T-cell (primary cell): ENCODE measurements around the gene MYBPC2. TPM values are rescaled to one million over a fixed set of nuclear protein-coding genes. Genes with fewer than 3 reads are reported as not detected.

ENCODE experiments used
- ATAC-seq, 4 experiments: fragments of 200-7000 bp in 3 of 4; fragments of 150-1000 bp in 1 of 4; cut with Tn5 transposase; replicated peaks in 1 of 4; 1 replicate in 3 of 4; 2 replicates in 1 of 4; pipeline ENCODE4 v1.10.0; 2021; ENCODE audit warnings: moderate library complexity in 3 of 4, mild to moderate bottlenecking in 2 of 4, moderate number of reproducible peaks in 1 of 4
- CTCF ChIA-PET, 2 donors: fragments of 300-600 bp; sonication (Branson Sonifier 250); formaldehyde crosslinking; loops; one replicate each; lab custom pipeline; 2022; ENCODE audit warnings: antibody characterized with exemption in 2 of 2; lab: Charles Lee
- POLR2A ChIA-PET, 2 donors: fragments of 300-600 bp; sonication (Branson Sonifier 250); formaldehyde crosslinking; loops; one replicate each; lab custom pipeline; 2022; ENCODE audit warnings: antibody characterized with exemption in 2 of 2; lab: Charles Lee
- DNase-seq, 35 experiments: peaks; one replicate each; pipeline versions ENCODE4 v3.0.0 to v3.0.0-alpha.2; 2013 to 2023
- H3K27ac ChIP-seq: one replicate; pipeline ENCODE4 v1.5.1; 2013; ENCODE audit warnings: low read length
- H3K27me3 ChIP-seq, 2 experiments: replicated peaks in 1 of 2; 1 replicate in 1 of 2; 2 replicates in 1 of 2; pipeline versions ENCODE4 v1.6.1 to v1.7.0; 2013; ENCODE audit warnings: low read length in 1 of 2, mixed read lengths in 1 of 2; ENCODE audit not compliant: control insufficient read depth in 2 of 2, insufficient read depth in 2 of 2; ENCODE audit errors: extremely low read depth in 1 of 2
- H3K36me3 ChIP-seq, 2 donors: 1 replicate in 1 of 2; 2 replicates in 1 of 2; pipeline versions ENCODE4 v1.6.1 to v1.7.0; 2013; ENCODE audit warnings: low read length in 1 of 2; ENCODE audit not compliant: control insufficient read depth in 2 of 2, insufficient read depth in 1 of 2; ENCODE audit errors: extremely low read depth in 1 of 2
- H3K4me1 ChIP-seq, 2 experiments: 1 replicate in 1 of 2; 2 replicates in 1 of 2; pipeline versions ENCODE4 v1.6.1 to v1.7.0; 2013; ENCODE audit warnings: low read length in 2 of 2, mixed read lengths in 1 of 2; ENCODE audit not compliant: insufficient read depth in 2 of 2, control insufficient read depth in 1 of 2; ENCODE audit errors: extremely low read depth in 1 of 2
- H3K4me3 ChIP-seq, 2 donors: 1 replicate in 1 of 2; 2 replicates in 1 of 2; pipeline versions ENCODE4 v1.5.1 to v1.7.0; 2013; ENCODE audit warnings: mild to moderate bottlenecking in 2 of 2, low read length in 1 of 2, moderate library complexity in 1 of 2; ENCODE audit not compliant: control insufficient read depth in 1 of 2; ENCODE audit errors: extremely low read depth in 1 of 2
- H3K9me3 ChIP-seq: 2 replicates; pipeline ENCODE4 v1.7.0; 2013
- H3K27ac Mint-ChIP-seq, 2 donors: one replicate each; pipeline ENCODE4 v1.8.0; 2020 to 2021; ENCODE audit warnings: mild to moderate bottlenecking in 2 of 2, mixed read lengths in 2 of 2
- H3K27me3 Mint-ChIP-seq, 2 donors: one replicate each; pipeline ENCODE4 v1.8.0; 2021 to 2022; ENCODE audit warnings: mixed read lengths in 2 of 2
- H3K36me3 Mint-ChIP-seq: one replicate; pipeline ENCODE4 v1.8.0; 2021; ENCODE audit warnings: mixed read lengths
- H3K4me1 Mint-ChIP-seq, 3 donors: one replicate each; pipeline ENCODE4 v1.8.0; 2020 to 2022; ENCODE audit warnings: mixed read lengths in 3 of 3, mild to moderate bottlenecking in 1 of 3
- H3K4me3 Mint-ChIP-seq, 3 donors: one replicate each; pipeline ENCODE4 v1.8.0; 2020 to 2022; ENCODE audit warnings: mild to moderate bottlenecking in 3 of 3, mixed read lengths in 3 of 3, moderate library complexity in 3 of 3
- H3K9me3 Mint-ChIP-seq, 3 donors: one replicate each; pipeline ENCODE4 v1.8.0; 2020 to 2022; ENCODE audit warnings: mixed read lengths in 3 of 3
- whole genome bisulfite sequencing: methylation state at CpG from one replicate; pipeline ENCODE4 v1.1.5; 2013; ENCODE audit warnings: missing lambda C conversion rate; ENCODE audit not compliant: insufficient coverage; 5-methylcytosine and 5-hydroxymethylcytosine counted together
- total RNA-seq, 35 experiments: library from RNA in 6 of 35; stranded (reverse) in 6 of 35; fragments of 120-200 nt in 1 of 35; gene quantifications; one replicate each; pipeline versions ENCODE4 v1.2.1 to v1.2.4 and lab custom pipeline; 2013 to 2026

Gene MYBPC2
- total RNA-seq, 5 donors from 2014 or later (not counting 1 experiment from before 2014, with no cell fraction given), result 0.28 to 0.38 TPM; not detected in 3

DNA sequence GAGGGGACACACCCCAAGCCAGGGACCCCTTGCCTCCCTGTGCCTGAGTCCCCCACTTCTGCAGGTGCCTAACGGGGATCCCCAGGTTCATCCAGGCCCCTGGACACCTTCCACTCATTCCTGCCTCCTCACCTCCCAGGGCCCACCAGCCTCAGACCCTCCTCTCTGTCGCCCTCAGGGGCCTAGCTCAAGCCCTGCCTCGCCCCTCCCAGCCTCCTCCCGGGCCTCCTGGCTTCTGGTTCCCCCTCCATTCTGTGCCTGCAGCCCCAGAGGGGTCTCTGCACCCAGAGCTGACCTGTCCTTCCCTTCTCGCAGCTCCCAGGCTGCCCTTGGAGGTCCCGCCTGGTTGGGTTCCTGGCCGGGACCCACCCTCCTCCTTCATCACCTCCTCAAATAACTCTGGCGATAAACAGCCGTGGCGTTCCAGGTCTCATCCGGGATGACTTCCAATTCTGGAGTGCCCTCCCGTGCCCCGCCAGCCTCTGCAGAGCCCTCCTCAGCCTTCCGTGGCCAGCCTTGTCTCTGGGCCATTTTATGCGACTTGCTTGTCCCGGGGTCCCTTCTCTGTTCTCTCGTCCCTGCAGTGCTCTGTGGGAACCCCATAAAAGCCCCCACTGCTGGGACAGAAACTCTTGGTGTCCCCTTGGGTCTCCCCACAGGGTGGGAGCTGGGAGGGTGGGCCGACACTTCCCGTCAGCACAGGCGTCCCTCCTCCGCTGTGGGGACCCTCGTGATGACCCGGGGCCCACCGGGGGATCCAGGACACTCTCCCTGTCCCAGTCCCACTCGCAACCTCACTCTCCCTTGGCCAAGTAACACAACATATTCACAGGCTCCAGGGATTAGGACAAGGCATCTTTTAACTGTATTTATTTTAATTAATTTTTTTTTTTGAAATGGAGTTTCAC lies 69.1 kb downstream of the MYBPC2 start:
- Histone ChIP-seq H3K27ac (no peak overlapping the region), H3K27me3 (no peaks in the 10 kb centered on the region), H3K4me1 (no peaks in the 10 kb centered on the region), H3K36me3 (no peaks in the 10 kb centered on the region), H3K4me3 (no peak overlapping the region), H3K9me3 (no peaks in the 10 kb centered on the region)
- ATAC-seq, result no peak
- no peak overlapping the region for H3K4me3 Mint-ChIP-seq
- WGBS, result 82% methylated on average over 15 of the region's 25 CpGs
- ChIA-PET CTCF (no interaction called here), POLR2A (no interaction called here)
- no peaks in the 10 kb centered on the region for H3K36me3 Mint-ChIP-seq
- H3K4me1 Mint-ChIP-seq, result no peaks in the 10 kb centered on the region
- no peak for DNase-seq
- H3K27me3 Mint-ChIP-seq, result no peaks in the 10 kb centered on the region
- H3K9me3 Mint-ChIP-seq, result no peaks in the 10 kb centered on the region
- no peak overlapping the region for H3K27ac Mint-ChIP-seq

DNA sequence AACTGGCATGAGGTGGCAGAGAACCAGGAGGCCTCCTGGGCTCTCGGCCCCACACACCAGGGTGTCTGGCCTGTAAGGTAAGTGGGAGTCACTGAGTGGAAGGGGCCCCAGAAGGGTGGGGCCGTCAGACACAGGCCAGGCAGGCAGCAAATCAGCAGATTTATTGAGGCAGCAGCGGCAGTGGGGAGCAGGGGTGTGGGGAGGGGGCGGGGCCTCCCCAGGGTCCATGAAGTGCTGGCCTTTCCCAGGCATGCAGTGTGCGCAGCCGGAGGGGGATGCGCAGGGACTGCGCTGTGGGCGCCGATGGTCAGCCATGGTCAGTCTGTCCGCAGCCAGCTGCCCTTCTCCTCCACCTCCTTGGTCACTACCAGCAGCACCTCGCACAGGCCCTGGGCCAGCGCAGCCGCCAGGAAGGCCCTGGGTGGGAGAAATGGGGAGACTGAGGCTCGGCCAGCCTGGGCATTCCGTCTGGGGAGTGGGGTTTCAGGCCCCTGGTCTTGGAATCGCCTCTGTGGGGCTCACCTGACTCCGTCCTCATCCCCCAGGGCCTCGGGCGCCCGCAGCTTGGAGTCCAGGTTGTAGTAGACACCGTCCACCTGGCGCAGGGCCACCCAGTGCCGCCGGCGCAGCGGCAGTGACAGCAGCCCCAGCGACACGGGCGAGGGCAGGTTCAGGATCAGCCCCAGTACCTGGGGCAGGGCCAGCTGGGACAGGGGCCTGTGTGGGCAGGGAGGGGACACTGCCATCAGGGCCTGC lies 73.3 kb downstream of the MYBPC2 start:
- no peaks in the 10 kb centered on the region for H3K9me3 ChIP-seq
- peaks cover 2 to 11% of the 10 kb centered on the region in 2 experiments for H3K4me1 ChIP-seq
- CTCF ChIA-PET, result no interaction called here
- POLR2A ChIA-PET, result no interaction called here
- Mint-ChIP-seq H3K27ac (no peak overlapping the region), H3K36me3 (no peaks in the 10 kb centered on the region), H3K4me3 (no peak overlapping the region), H3K27me3 (no peaks in the 10 kb centered on the region), H3K9me3 (no peaks in the 10 kb centered on the region), H3K4me1 (peaks cover 7 to 16% (median 8%) of the 10 kb centered on the region in 3 donors)
- 96% methylated on average over 17 of the region's 30 CpGs for WGBS
- DNase-seq (no peak), ATAC-seq (no peak)
- no peaks in the 10 kb centered on the region for H3K36me3 ChIP-seq
- H3K27ac ChIP-seq, result no peak overlapping the region
- no peaks in the 10 kb centered on the region for H3K27me3 ChIP-seq
- no peak overlapping the region for H3K4me3 ChIP-seq

DNA sequence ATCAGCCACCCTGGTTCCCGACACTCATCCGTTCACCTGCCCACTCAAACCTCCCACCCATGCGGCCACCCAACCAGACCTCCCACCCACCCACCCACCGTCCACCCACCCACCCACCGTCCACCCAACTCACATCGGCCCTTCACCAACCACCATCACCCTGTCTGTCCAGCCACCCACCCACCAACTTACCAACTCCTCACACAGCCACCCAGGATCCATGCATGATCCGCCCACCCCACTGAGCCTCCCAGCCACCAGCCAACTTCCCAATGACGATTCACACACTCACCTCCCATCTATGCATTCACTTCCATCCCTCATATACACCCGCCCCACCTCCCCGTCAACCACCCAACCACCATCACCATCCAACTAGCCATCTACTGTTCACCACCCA lies 74.0 kb downstream of the MYBPC2 start:
- no peak overlapping the region for H3K27ac ChIP-seq
- no peak for ATAC-seq
- no peak overlapping the region for H3K4me3 Mint-ChIP-seq
- H3K9me3 ChIP-seq, result no peaks in the 10 kb centered on the region
- peaks cover 0 to 2% of the 10 kb centered on the region in 2 donors for H3K27me3 Mint-ChIP-seq
- no peak overlapping the region for H3K27ac Mint-ChIP-seq
- no peaks in the 10 kb centered on the region for H3K36me3 ChIP-seq
- H3K4me1 ChIP-seq, result peaks cover 2 to 15% of the 10 kb centered on the region in 2 experiments
- no peak overlapping the region for H3K4me3 ChIP-seq
- peaks cover 0 to 3% of the 10 kb centered on the region in 2 experiments for H3K27me3 ChIP-seq
- no peaks in the 10 kb centered on the region for H3K9me3 Mint-ChIP-seq
- H3K4me1 Mint-ChIP-seq, result peaks cover 12 to 21% (median 15%) of the 10 kb centered on the region in 3 donors
- POLR2A ChIA-PET, result no interaction called here
- no peaks in the 10 kb centered on the region for H3K36me3 Mint-ChIP-seq
- DNase-seq, result no peak
- CTCF ChIA-PET, result no interaction called here
- 96% methylated on average over 6 of the region's 10 CpGs for WGBS

DNA sequence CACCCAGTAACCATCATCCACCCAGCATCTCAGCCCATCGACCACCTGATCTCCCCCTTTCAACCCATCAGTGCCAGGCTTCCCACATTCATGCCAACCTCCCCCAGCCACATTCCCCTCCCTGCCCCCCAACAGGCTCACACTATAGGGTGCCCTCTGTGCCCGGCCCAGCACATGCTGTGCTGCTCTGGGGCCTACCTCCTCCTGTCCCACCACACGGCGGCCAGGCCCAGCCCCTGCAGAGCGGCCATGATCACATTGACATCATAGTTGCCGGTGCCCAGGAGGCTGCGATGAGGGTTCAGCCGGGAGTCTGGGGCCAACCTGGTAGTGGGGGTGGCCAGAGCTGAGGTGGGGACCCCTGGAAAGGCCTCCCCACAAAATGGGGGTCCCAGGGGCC lies 74.7 kb downstream of the MYBPC2 start:
- Mint-ChIP-seq H3K4me1 (peaks cover 14 to 23% (median 18%) of the 10 kb centered on the region in 3 donors), H3K27ac (no peak overlapping the region), H3K36me3 (no peaks in the 10 kb centered on the region), H3K27me3 (peaks cover 0 to 2% of the 10 kb centered on the region in 2 donors), H3K4me3 (no peak overlapping the region), H3K9me3 (no peaks in the 10 kb centered on the region)
- peaks cover 2 to 22% of the 10 kb centered on the region in 2 experiments for H3K4me1 ChIP-seq
- H3K9me3 ChIP-seq, result no peaks in the 10 kb centered on the region
- no peaks in the 10 kb centered on the region for H3K36me3 ChIP-seq
- H3K27ac ChIP-seq, result no peak overlapping the region
- H3K27me3 ChIP-seq, result peaks cover 0 to 8% of the 10 kb centered on the region in 2 experiments
- DNase-seq, result no peak
- H3K4me3 ChIP-seq, result no peak overlapping the region
- 84% methylated on average over 2 of the region's 8 CpGs for WGBS
- CTCF ChIA-PET, result no interaction called here
- no peak for ATAC-seq
- POLR2A ChIA-PET, result no interaction called here

DNA sequence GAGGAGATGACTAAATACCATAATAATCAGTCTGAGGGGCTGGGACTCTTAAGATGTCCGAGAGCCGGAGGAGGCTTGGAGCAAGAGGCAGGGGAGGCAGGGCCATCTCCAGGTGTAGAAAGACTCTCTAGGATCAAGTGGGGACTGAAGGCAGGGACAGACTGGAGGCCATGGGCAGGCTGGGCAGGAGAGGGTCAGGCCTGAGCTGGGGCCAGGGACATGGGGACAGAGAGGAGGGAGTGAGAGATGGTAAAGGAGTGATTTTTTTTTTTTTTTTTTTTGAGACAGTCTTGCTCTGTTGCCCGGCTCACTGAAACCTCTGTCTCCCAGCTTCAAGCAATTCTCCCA lies 76.1 kb downstream of the MYBPC2 start:
- H3K4me3 ChIP-seq, result no peak overlapping the region
- no peak overlapping the region for H3K27ac ChIP-seq
- ATAC-seq (no peak), DNase-seq (no peak)
- H3K4me1 Mint-ChIP-seq, result peaks cover 14 to 23% (median 18%) of the 10 kb centered on the region in 3 donors
- H3K4me1 ChIP-seq, result peaks cover 2 to 22% of the 10 kb centered on the region in 2 experiments
- ChIA-PET CTCF (interaction anchor here in 1 of 2 donors (0.6 kb wide), 1 partner anchor 133 kb away, joined by 3 read pairs; the partner anchor contains the start of gene NR1H2), POLR2A (no interaction called here)
- H3K36me3 ChIP-seq, result no peaks in the 10 kb centered on the region
- peaks cover 0 to 5% of the 10 kb centered on the region in 2 donors for H3K27me3 Mint-ChIP-seq
- no peaks in the 10 kb centered on the region for H3K9me3 ChIP-seq
- H3K36me3 Mint-ChIP-seq, result no peaks in the 10 kb centered on the region
- no peaks in the 10 kb centered on the region for H3K9me3 Mint-ChIP-seq
- peaks cover 0 to 20% of the 10 kb centered on the region in 2 experiments for H3K27me3 ChIP-seq
- peak overlapping the region in 2 of 3 donors; percentile 54 to 72 for H3K4me3 Mint-ChIP-seq
- no peak overlapping the region for H3K27ac Mint-ChIP-seq
- WGBS, result 100% methylated on average over 2 of the region's 3 CpGs

DNA sequence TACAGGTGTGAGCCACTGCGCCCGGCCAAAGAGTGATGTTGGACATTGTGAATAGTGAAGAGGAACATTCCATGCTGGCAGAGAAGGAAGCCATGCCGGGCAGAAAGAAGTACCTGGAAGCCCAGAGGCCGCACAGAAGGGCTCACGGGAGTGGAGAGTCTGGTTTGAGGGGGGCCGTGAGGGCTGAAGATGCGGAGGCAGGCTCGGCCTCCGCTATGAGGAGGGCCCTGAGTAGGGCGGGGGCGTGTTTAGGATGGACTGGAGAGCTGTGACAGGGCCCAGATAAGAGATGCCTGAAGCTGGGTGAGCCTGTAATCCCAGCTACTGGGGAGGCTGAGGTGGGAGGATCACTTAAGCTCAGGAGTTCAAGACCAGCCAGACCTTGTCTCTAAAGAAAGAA lies 76.7 kb downstream of the MYBPC2 start:
- ChIA-PET CTCF (interaction anchor here in 1 of 2 donors (0.6 kb wide), 1 partner anchor 133 kb away, joined by 3 read pairs; the partner anchor contains the start of gene NR1H2), POLR2A (interaction anchor here in 1 of 2 donors (0.6 kb wide), 1 partner anchor 21 kb away, joined by 5 read pairs; no protein-coding TSS in a partner anchor)
- H3K36me3 Mint-ChIP-seq, result no peaks in the 10 kb centered on the region
- no peak overlapping the region for H3K4me3 ChIP-seq
- H3K4me1 Mint-ChIP-seq, result peaks cover 14 to 23% (median 18%) of the 10 kb centered on the region in 3 donors
- WGBS, result 88% methylated on average over 11 of the region's 11 CpGs
- DNase-seq (no peak), ATAC-seq (no peak)
- peaks cover 0 to 5% of the 10 kb centered on the region in 2 donors for H3K27me3 Mint-ChIP-seq
- H3K27ac Mint-ChIP-seq, result peak overlapping the region in 1 of 2 donors; percentile 49
- H3K27ac ChIP-seq, result no peak overlapping the region
- H3K27me3 ChIP-seq, result peaks cover 0 to 25% of the 10 kb centered on the region in 2 experiments
- peaks cover 2 to 22% of the 10 kb centered on the region in 2 experiments for H3K4me1 ChIP-seq
- H3K9me3 Mint-ChIP-seq, result no peaks in the 10 kb centered on the region
- peak overlapping the region; percentile 9 to 72 (median 58) for H3K4me3 Mint-ChIP-seq
- H3K9me3 ChIP-seq, result no peaks in the 10 kb centered on the region
- H3K36me3 ChIP-seq, result no peaks in the 10 kb centered on the region
